K562 (cell line): ENCODE measurements around the gene ECI1. TPM values are rescaled to one million over a fixed set of nuclear protein-coding genes. Genes with fewer than 3 reads are reported as not detected.

Experiments used
- ARNT ChIP-seq, 2 experiments: fragments of 450-650 bp; IDR thresholded peaks; 2 replicates each; pipeline ENCODE4 v1.6.1; 2016; ENCODE audit warnings: mild to moderate bottlenecking in 1 of 2
- C11orf30 ChIP-seq: fragments of 450-650 bp; IDR thresholded peaks from 2 replicates; pipeline ENCODE4 v1.6.1; 2016; ENCODE audit warnings: low read depth, mild to moderate bottlenecking
- CBFA2T2 ChIP-seq: fragments of 450-650 bp; conservative IDR thresholded peaks from 2 replicates; pipeline ENCODE4 v1.6.1; 2017; ENCODE audit warnings: mild to moderate bottlenecking
- CBX1 ChIP-seq: sonication (generic); IDR thresholded peaks from 2 replicates; pipeline ENCODE4 v1.6.1; 2016; ENCODE audit warnings: antibody characterized with exemption, low read depth, mild to moderate bottlenecking
- CBX2 ChIP-seq: fragments of 200-600 bp; sonication (generic); IDR thresholded peaks from one replicate; pipeline ENCODE4 v1.6.1; 2012; ENCODE audit warnings: mild to moderate bottlenecking, low read length, inconsistent platforms; ENCODE audit not compliant: insufficient read depth, poor library complexity, severe bottlenecking
- HDAC1 ChIP-seq, 2 experiments: fragments of 450-650 bp; IDR thresholded peaks; 2 replicates each; pipeline ENCODE4 v1.6.1; 2016 to 2017; ENCODE audit warnings: inconsistent platforms in 1 of 2, mild to moderate bottlenecking in 1 of 2, moderate library complexity in 1 of 2
- HNRNPUL1 ChIP-seq: fragments of 200-400 bp; formaldehyde crosslinking; IDR thresholded peaks from 2 replicates; pipeline ENCODE4 v1.6.1; 2017; ENCODE audit warnings: low read length
- MAFF ChIP-seq: IDR thresholded peaks from 2 replicates; pipeline ENCODE4 v1.6.1; 2012; ENCODE audit warnings: low read length, improper control_type of control experiment
- MTF1 ChIP-seq: fragments of 250-450 bp; sonication (Bioruptor Pico); IDR thresholded peaks from 2 replicates; pipeline ENCODE4 v1.9.0; 2021; ENCODE audit warnings: moderate library complexity, mild to moderate bottlenecking, inconsistent platforms, borderline replicate concordance
- MYNN ChIP-seq, 2 experiments: sonication (generic); formaldehyde crosslinking in 1 of 2; IDR thresholded peaks; 2 replicates each; pipeline versions ENCODE4 v1.5.0 to v1.6.1; 2016 to 2020; ENCODE audit warnings: antibody characterized with exemption in 1 of 2, missing genetic modification reagents in 1 of 2
- PCBP2 ChIP-seq: fragments of 200-400 bp; formaldehyde crosslinking; IDR thresholded peaks from 2 replicates; pipeline ENCODE4 v1.6.1; 2018; ENCODE audit warnings: low read length, low read depth, mild to moderate bottlenecking, moderate library complexity; ENCODE audit not compliant: poor library complexity, severe bottlenecking
- SMAD3 ChIP-seq: fragments of 450-650 bp; formaldehyde crosslinking; conservative IDR thresholded peaks from 2 replicates; pipeline ENCODE4 v1.4.0; 2020; ENCODE audit warnings: mild to moderate bottlenecking
- TAF1 ChIP-seq: IDR thresholded peaks from 2 replicates; pipeline ENCODE4 v1.6.1; 2011; ENCODE audit warnings: mild to moderate bottlenecking, low read length, moderate library complexity; ENCODE audit not compliant: insufficient read depth, control insufficient read depth, severe bottlenecking; ENCODE audit errors: extremely low read depth
- ZNF23 ChIP-seq: fragments of 250-450 bp; sonication (Bioruptor Pico); IDR thresholded peaks from 2 replicates; pipeline ENCODE4 v1.4.0; 2020; ENCODE audit warnings: mild to moderate bottlenecking
- ZNF589 ChIP-seq: fragments of 200-800 bp; sonication (Bioruptor generic); IDR thresholded peaks from 2 replicates; pipeline ENCODE4 v1.6.1; 2016; ENCODE audit warnings: low read depth, missing genetic modification characterization, missing compliant biosample characterization
- ZNF79 ChIP-seq: fragments of 250-450 bp; sonication (Bioruptor Pico); IDR thresholded peaks from 2 replicates; pipeline ENCODE4 v1.4.0; 2020; ENCODE audit warnings: low read depth, mild to moderate bottlenecking, moderate library complexity
- polyA plus RNA-seq, 8 experiments: library from polyadenylated mRNA; depleted of rRNA in 4 of 8; stranded (reverse) in 5 of 8; unstranded in 3 of 8; fragments of >200 nt; fragmentation: Nextera tagmentation in 2 of 8; fragmentation: Illumina TruSeq in 1 of 8; extraction: Ambion mirVana in 2 of 8; extraction: Trizol in 1 of 8; gene quantifications; 2 replicates each; pipeline versions ENCODE4 v1.2.1 to v1.2.3, GENCODE V29; 2011 to 2014; ENCODE audit warnings: inconsistent platforms in 1 of 8, missing spikeins in 1 of 8
- total RNA-seq, 7 experiments: library from RNA; depleted of rRNA in 6 of 7; stranded (reverse); fragments of >200 nt in 6 of 7; fragmentation: Illumina TruSeq in 2 of 7; extraction: Trizol in 2 of 7; gene quantifications; 2 replicates each; pipeline versions ENCODE4 v1.2.1 to v1.2.3, GENCODE V29; 2011 to 2021; ENCODE audit warnings: low replicate concordance in 1 of 7
- TF ChIP-seq, protein P1 (sequence below): IDR thresholded peaks from 2 replicates; pipeline ENCODE4 v1.6.1; 2011; ENCODE audit warnings: borderline replicate concordance, low read depth, mild to moderate bottlenecking, moderate library complexity, low read length; ENCODE audit not compliant: insufficient read depth, poor library complexity, severe bottlenecking
- TF ChIP-seq, protein P2 (sequence below): fragments of 250-450 bp; sonication (Bioruptor Pico); IDR thresholded peaks from 2 replicates; pipeline ENCODE4 v1.4.0; 2020
- TF ChIP-seq, protein P3 (sequence below): fragments of 250-450 bp; sonication (Bioruptor Pico); IDR thresholded peaks from 2 replicates; pipeline ENCODE4 v1.9.0; 2021; ENCODE audit warnings: mild to moderate bottlenecking, inconsistent platforms

The ECI1 gene
- total and polyA plus RNA-seq, 9 of the 15 experiments (the other 6 are each of a cell fraction or from before 2014, with no cell fraction given) = 4.7 to 189 (median 54.0) TPM

DNA sequence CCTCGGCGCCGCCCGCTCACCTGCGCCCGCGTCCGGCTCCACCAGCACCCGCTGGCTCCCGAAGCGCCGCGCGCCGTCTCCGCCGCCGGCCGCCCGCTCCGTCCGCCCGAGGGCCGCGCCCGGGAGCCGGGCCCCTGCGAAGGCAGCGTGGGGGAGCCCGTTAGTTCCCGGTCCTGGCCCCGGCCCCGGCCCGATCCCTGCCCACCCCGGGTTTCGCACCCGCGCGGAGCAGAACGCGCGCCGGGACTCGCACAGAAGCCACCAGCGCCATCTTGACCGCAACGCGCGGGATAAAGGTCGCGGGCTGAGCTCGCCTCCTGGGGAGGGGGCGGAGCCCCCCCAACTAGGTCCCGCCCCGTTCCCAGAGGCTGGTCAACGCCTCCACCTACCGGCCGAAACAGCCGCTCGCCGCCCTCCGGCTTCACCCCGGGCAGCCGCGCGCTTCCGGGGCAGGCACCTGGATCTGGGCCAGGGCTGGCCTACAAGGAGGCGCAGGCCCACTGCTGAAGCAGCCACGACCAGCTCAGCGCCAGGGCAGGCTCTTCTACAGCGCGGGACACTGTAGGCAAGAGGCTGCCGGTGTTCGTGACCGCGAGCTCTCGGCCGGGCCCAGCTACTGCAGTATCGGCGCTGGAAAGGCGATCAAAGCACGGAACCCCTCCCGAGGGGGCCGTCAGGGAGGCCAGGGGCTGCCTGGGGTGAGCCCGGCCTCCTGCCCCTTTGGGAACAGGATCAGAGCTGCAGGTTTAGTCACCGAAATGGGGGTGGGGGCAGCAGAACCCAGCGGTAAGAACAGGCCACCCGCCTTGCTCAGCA lies at the start of gene ECI1 (continued):
- TF ChIP-seq HNRNPUL1 (no peak), SMAD3 (CRISPR knock-in tag) (no peak), ZNF589 (CRISPR knock-in tag) (0 out of 2 replicates have a peak, but pooled peaks have one; percentile 11), HDAC1 (IDR thresholded peaks at IDR 0.05) (peak in 1 of 2 experiments; percentile 72; a peak in 2 of 4 replicates), MTF1 (CRISPR knock-in tag) (no peak), MAFF (no peak), PCBP2 (no peak), ZNF79 (no peak), C11orf30 (peak; percentile 43), CBX2 (no peak), ARNT (IDR thresholded peaks at IDR 0.05) (no peak), ZNF23 (CRISPR knock-in tag) (no peak), CBFA2T2 (no peak), TAF1 (peak; percentile 98), MYNN (IDR thresholded peaks at IDR 0.05) (peak; percentile 86; the same call in 1 of the 2 replicates), MYNN (CRISPR knock-in tag; IDR thresholded peaks at IDR 0.05) (no peak), CBX1 (peak; percentile 47; the same call in 1 of the 2 replicates)
- TF ChIP-seq, protein P1, sequence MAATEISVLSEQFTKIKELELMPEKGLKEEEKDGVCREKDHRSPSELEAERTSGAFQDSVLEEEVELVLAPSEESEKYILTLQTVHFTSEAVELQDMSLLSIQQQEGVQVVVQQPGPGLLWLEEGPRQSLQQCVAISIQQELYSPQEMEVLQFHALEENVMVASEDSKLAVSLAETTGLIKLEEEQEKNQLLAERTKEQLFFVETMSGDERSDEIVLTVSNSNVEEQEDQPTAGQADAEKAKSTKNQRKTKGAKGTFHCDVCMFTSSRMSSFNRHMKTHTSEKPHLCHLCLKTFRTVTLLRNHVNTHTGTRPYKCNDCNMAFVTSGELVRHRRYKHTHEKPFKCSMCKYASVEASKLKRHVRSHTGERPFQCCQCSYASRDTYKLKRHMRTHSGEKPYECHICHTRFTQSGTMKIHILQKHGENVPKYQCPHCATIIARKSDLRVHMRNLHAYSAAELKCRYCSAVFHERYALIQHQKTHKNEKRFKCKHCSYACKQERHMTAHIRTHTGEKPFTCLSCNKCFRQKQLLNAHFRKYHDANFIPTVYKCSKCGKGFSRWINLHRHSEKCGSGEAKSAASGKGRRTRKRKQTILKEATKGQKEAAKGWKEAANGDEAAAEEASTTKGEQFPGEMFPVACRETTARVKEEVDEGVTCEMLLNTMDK = peak; percentile 50
- TF ChIP-seq, protein P2, sequence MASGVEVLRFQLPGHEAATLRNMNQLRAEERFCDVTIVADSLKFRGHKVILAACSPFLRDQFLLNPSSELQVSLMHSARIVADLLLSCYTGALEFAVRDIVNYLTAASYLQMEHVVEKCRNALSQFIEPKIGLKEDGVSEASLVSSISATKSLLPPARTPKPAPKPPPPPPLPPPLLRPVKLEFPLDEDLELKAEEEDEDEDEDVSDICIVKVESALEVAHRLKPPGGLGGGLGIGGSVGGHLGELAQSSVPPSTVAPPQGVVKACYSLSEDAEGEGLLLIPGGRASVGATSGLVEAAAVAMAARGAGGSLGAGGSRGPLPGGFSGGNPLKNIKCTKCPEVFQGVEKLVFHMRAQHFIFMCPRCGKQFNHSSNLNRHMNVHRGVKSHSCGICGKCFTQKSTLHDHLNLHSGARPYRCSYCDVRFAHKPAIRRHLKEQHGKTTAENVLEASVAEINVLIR (CRISPR knock-in tag) = no peak
- TF ChIP-seq, protein P3, sequence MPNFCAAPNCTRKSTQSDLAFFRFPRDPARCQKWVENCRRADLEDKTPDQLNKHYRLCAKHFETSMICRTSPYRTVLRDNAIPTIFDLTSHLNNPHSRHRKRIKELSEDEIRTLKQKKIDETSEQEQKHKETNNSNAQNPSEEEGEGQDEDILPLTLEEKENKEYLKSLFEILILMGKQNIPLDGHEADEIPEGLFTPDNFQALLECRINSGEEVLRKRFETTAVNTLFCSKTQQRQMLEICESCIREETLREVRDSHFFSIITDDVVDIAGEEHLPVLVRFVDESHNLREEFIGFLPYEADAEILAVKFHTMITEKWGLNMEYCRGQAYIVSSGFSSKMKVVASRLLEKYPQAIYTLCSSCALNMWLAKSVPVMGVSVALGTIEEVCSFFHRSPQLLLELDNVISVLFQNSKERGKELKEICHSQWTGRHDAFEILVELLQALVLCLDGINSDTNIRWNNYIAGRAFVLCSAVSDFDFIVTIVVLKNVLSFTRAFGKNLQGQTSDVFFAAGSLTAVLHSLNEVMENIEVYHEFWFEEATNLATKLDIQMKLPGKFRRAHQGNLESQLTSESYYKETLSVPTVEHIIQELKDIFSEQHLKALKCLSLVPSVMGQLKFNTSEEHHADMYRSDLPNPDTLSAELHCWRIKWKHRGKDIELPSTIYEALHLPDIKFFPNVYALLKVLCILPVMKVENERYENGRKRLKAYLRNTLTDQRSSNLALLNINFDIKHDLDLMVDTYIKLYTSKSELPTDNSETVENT (CRISPR knock-in tag) = peak; percentile 39; the same call in 1 of the 2 replicates
